ENCODE results near the gene COG3.

GRCh38 chr13:45466359-45466758 lies 1.6 kb downstream of the COG3 start:
- TF ChIP-seq CTCF (conservative IDR thresholded peaks at IDR 0.05; ENCODE audit: low read length) (no peak), EZH2phosphoT487 (IDR thresholded peaks at IDR 0.05; ENCODE audit: borderline replicate concordance, low read depth, low read length) (no peak)
